Heart left ventricle (tissue), 13 donors: Measurements from ENCODE around the gene SLC25A1.

ENCODE experiments used
- POLR2A ChIP-seq, 2 donors: fragments of 450-650 bp; IDR thresholded peaks; one replicate each; pipeline ENCODE4 v1.6.1; 2017; ENCODE audit warnings: antibody characterized with exemption in 2 of 2, mild to moderate bottlenecking in 2 of 2, moderate library complexity in 2 of 2
- TF ChIP-seq, protein P1 (sequence below), 12 donors: fragments of 200-600 bp; sonication (generic) in 4 of 12; IDR thresholded peaks; one replicate each; pipeline versions ENCODE4 v1.5.0 to v1.8.0; 2018 to 2022; ENCODE audit warnings: antibody characterized with exemption in 12 of 12, mild to moderate bottlenecking in 5 of 12
- donor health status: ischemic (EF 13 %, LVEDD 7.1; RV severe dilation, severe dysfunction).
- donor health status: DM: no; HTN: yes; CAD: no.
- donor health status: DM: no; HTN: no; CAD: no.
- donor health status: ischemic (EF 25% LVEDD 6.9; RV normal size, moderate dysfunction).
- donor health status: ischemic (EF 25% LVEDD 5.7; RV mildly dilated, moderate dysfunction).
- donor health status: ischemic (EF 35%, LVEDD 5.7; RV mildly dilated, moderate dysfunction).
- donor health status: nonischemic (EF 11% LVEDD 7.7; RV severe dilation, severe dysfunction).
- donor health status: DM: yes; HTN: yes; CAD: no.
- donor health status: PGD.
- donor health status: ischemic (EF 29% LVEDD 5.4; RV normal size, mild dysfunction).
- donor health status: nonischemic (EF 23%, LVEDD 6.1; RV moderate dilation, normal function).

DNA sequence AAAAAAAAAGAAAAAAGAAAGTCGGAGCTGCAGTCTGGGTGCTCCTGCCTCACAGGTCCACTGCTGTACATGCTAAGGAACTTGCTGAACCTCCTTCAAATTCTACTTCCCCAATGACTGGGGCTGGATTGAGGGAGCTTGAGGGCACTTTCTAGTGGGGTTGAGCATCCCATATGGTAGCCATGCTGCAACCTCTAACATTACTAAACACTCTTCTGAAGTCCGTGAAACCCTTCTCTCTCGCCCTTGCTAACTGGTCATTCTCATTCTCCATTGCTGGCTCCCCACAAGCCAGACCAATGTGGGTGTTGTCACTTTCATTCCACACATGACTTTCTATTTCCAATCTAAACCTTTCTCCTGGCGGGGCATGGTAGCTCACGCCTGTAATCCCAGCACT is 35.3 kb downstream of the SLC25A1 start:
- TF ChIP-seq POLR2A (IDR thresholded peaks at IDR 0.05), result no peak
- TF ChIP-seq, protein P1, sequence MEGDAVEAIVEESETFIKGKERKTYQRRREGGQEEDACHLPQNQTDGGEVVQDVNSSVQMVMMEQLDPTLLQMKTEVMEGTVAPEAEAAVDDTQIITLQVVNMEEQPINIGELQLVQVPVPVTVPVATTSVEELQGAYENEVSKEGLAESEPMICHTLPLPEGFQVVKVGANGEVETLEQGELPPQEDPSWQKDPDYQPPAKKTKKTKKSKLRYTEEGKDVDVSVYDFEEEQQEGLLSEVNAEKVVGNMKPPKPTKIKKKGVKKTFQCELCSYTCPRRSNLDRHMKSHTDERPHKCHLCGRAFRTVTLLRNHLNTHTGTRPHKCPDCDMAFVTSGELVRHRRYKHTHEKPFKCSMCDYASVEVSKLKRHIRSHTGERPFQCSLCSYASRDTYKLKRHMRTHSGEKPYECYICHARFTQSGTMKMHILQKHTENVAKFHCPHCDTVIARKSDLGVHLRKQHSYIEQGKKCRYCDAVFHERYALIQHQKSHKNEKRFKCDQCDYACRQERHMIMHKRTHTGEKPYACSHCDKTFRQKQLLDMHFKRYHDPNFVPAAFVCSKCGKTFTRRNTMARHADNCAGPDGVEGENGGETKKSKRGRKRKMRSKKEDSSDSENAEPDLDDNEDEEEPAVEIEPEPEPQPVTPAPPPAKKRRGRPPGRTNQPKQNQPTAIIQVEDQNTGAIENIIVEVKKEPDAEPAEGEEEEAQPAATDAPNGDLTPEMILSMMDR (IDR thresholded peaks at IDR 0.05), result no peak
